Measurements from ENCODE around the gene WWOX. TPM values are rescaled to one million over a fixed set of nuclear protein-coding genes. Genes with fewer than 3 reads are reported as not detected.

Gene WWOX
- total RNA-seq, 2 donors from 2014 or later: 12.6 to 17.2 TPM

GRCh38 chr16:78128913-78129312 is 29.5 kb downstream of the WWOX start:
- no peak for DNase-seq (ENCODE audit: low spot score in 2 of 2)
- Mint-ChIP-seq H3K9me3 (peaks cover 0 to 4% of the 10 kb centered on the region in 2 donors), H3K36me3 (peaks cover 0 to 11% of the 10 kb centered on the region in 2 donors), H3K27ac (no peak overlapping the region)
- ATAC-seq: no peak

GRCh38 chr16:78129349-78129748 is 29.9 kb downstream of the WWOX start:
- H3K27ac Mint-ChIP-seq: no peak overlapping the region
- H3K36me3 Mint-ChIP-seq: peaks cover 0 to 11% of the 10 kb centered on the region in 2 donors
- ATAC-seq (no peak), DNase-seq (ENCODE audit: low spot score in 2 of 2) (no peak)
- peaks cover 0 to 4% of the 10 kb centered on the region in 2 donors for H3K9me3 Mint-ChIP-seq

- peaks cover 0 to 4% of the 10 kb centered on the region in 2 donors for H3K9me3 Mint-ChIP-seq
- H3K27ac Mint-ChIP-seq: no peak overlapping the region
- peaks cover 0 to 11% of the 10 kb centered on the region in 2 donors for H3K36me3 Mint-ChIP-seq
- ATAC-seq (no peak), DNase-seq (ENCODE audit: low spot score in 2 of 2) (no peak)
These were observed 30.7 kb downstream of the WWOX start for GRCh38 chr16:78130083-78130608.

GRCh38 chr16:78130950-78131349 is 31.5 kb downstream of the WWOX start:
- H3K27ac Mint-ChIP-seq: no peak overlapping the region
- peaks cover 0 to 11% of the 10 kb centered on the region in 2 donors for H3K36me3 Mint-ChIP-seq
- peaks cover 0 to 4% of the 10 kb centered on the region in 2 donors for H3K9me3 Mint-ChIP-seq
- DNase-seq (ENCODE audit: low spot score in 2 of 2): no peak
- no peak for ATAC-seq

- Mint-ChIP-seq H3K36me3 (peaks cover 0 to 11% of the 10 kb centered on the region in 2 donors), H3K9me3 (peaks cover 0 to 4% of the 10 kb centered on the region in 2 donors), H3K27ac (no peak overlapping the region)
- ATAC-seq: no peak
- DNase-seq (ENCODE audit: low spot score in 2 of 2): no peak
These were observed 34.5 kb downstream of the WWOX start for GRCh38 chr16:78133919-78134318.

GRCh38 chr16:78134944-78135619 is 35.6 kb downstream of the WWOX start:
- ATAC-seq (no peak), DNase-seq (ENCODE audit: low spot score in 2 of 2) (no peak)
- Mint-ChIP-seq H3K9me3 (peaks cover 0 to under 1% of the 10 kb centered on the region in 2 donors), H3K36me3 (peaks cover 0 to 7% of the 10 kb centered on the region in 2 donors), H3K27ac (peak overlapping the region in 1 of 2 donors; percentile 26)

GRCh38 chr16:78137179-78137578 is 37.7 kb downstream of the WWOX start:
- DNase-seq (ENCODE audit: low spot score in 2 of 2) (no peak), ATAC-seq (no peak)
- peaks cover 0 to 6% of the 10 kb centered on the region in 2 donors for H3K36me3 Mint-ChIP-seq
- H3K9me3 Mint-ChIP-seq: no peaks in the 10 kb centered on the region
- no peak overlapping the region for H3K27ac Mint-ChIP-seq

GRCh38 chr16:78137782-78138616 is 38.5 kb downstream of the WWOX start:
- DNase-seq (ENCODE audit: low spot score in 2 of 2) (no peak), ATAC-seq (no peak)
- Mint-ChIP-seq H3K27ac (no peak overlapping the region), H3K36me3 (no peaks in the 10 kb centered on the region), H3K9me3 (no peaks in the 10 kb centered on the region)

- H3K9me3 Mint-ChIP-seq: no peaks in the 10 kb centered on the region
- no peaks in the 10 kb centered on the region for H3K36me3 Mint-ChIP-seq
- DNase-seq (ENCODE audit: low spot score in 2 of 2): no peak
- no peak overlapping the region for H3K27ac Mint-ChIP-seq
- no peak for ATAC-seq
These were observed 41.5 kb downstream of the WWOX start for GRCh38 chr16:78140818-78141466.

GRCh38 chr16:78142788-78143187 is 43.3 kb downstream of the WWOX start:
- Mint-ChIP-seq H3K9me3 (no peaks in the 10 kb centered on the region), H3K27ac (no peak overlapping the region), H3K36me3 (no peaks in the 10 kb centered on the region)
- no peak for DNase-seq (ENCODE audit: low spot score in 2 of 2)
- ATAC-seq: no peak

- no peak for DNase-seq (ENCODE audit: low spot score in 2 of 2)
- Mint-ChIP-seq H3K36me3 (peaks cover 0 to 4% of the 10 kb centered on the region in 2 donors), H3K9me3 (no peaks in the 10 kb centered on the region), H3K27ac (no peak overlapping the region)
- no peak for ATAC-seq
These were observed 47.4 kb downstream of the WWOX start for GRCh38 chr16:78146807-78147206.

- DNase-seq (ENCODE audit: low spot score in 2 of 2) (no peak), ATAC-seq (no peak)
- Mint-ChIP-seq H3K9me3 (no peaks in the 10 kb centered on the region), H3K36me3 (peaks cover 0 to 4% of the 10 kb centered on the region in 2 donors), H3K27ac (no peak overlapping the region)
These were observed 48.5 kb downstream of the WWOX start for GRCh38 chr16:78147911-78148401.

GRCh38 chr16:78150233-78150632 is 50.8 kb downstream of the WWOX start:
- DNase-seq (ENCODE audit: low spot score in 2 of 2): no peak
- H3K36me3 Mint-ChIP-seq: peaks cover 0 to 4% of the 10 kb centered on the region in 2 donors
- H3K9me3 Mint-ChIP-seq: no peaks in the 10 kb centered on the region
- no peak for ATAC-seq
- no peak overlapping the region for H3K27ac Mint-ChIP-seq

- DNase-seq (ENCODE audit: low spot score in 2 of 2): no peak
- H3K36me3 Mint-ChIP-seq: peaks cover 10 to 11% of the 10 kb centered on the region in 2 donors
- H3K9me3 Mint-ChIP-seq: peaks cover 0 to 6% of the 10 kb centered on the region in 2 donors
- no peak for ATAC-seq
- H3K27ac Mint-ChIP-seq: no peak overlapping the region
These were observed 55.4 kb downstream of the WWOX start for GRCh38 chr16:78154729-78155461.

GRCh38 chr16:78155791-78156345 is 56.4 kb downstream of the WWOX start:
- Mint-ChIP-seq H3K36me3 (peaks cover 11 to 13% of the 10 kb centered on the region in 2 donors), H3K9me3 (peaks cover 0 to 10% of the 10 kb centered on the region in 2 donors), H3K27ac (no peak overlapping the region)
- DNase-seq (ENCODE audit: low spot score in 2 of 2): no peak
- no peak for ATAC-seq
